GM19467 (cell line): Measurements from ENCODE around the gene DOCK4.

Experiments used
- ATAC-seq: cut with Tn5 transposase; IDR thresholded peaks from one replicate; pipeline ENCODE4 v1.9.1; 2021; ENCODE audit warnings: mild to moderate bottlenecking, moderate library complexity; ENCODE audit not compliant: unreplicated experiment

DOCK4 gene

GRCh38 chr7:112215787-112216186, 9.6 kb upstream of the DOCK4 start:
- no peak for ATAC-seq

DNA sequence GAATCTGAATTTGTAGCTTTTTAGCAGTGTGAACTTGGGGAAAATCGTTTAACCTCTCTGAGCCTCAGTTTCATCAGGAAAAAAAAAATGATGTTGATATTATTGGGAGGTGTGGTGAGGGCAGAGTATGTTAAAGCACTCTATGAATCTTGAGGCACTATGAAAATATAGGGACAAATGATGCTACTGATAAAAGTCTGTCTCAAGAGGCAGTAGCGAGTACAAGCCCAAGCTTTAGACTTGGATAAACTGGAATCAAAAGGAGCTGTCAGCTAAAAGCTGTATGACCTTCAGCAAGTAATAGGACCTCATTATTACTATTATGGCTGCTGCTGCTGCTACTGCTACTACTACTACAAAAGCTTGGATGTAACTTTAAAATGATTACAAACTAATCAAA, 8.7 kb upstream of the DOCK4 start:
- ATAC-seq, result no peak

DNA sequence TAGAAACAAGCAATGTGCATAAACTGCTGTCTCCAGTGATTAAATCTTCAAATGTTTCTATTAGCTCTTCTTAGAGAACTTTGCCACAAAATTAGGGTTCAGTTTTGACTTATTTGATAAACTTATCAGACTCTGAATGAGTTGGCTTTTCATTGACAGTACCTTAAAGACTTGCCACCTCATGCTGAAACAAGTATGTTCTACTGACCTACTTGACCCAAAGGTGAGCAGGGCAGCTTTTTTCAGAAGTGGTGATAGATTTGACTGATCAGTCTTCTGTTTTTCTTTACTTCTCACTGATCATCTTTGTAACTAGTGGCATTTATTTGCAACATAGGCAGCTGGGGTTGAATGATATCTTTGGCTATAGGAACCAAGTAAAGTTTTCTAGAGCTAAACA, 8.1 kb upstream of the DOCK4 start:
- ATAC-seq, result no peak

- no peak for ATAC-seq
These were observed 7.5 kb upstream of the DOCK4 start for GRCh38 chr7:112213735-112214134.

- ATAC-seq, result no peak
These were observed 6.4 kb upstream of the DOCK4 start for GRCh38 chr7:112212571-112212970.

GRCh38 chr7:112211348-112211907, 5.2 kb upstream of the DOCK4 start:
- no peak for ATAC-seq

DNA sequence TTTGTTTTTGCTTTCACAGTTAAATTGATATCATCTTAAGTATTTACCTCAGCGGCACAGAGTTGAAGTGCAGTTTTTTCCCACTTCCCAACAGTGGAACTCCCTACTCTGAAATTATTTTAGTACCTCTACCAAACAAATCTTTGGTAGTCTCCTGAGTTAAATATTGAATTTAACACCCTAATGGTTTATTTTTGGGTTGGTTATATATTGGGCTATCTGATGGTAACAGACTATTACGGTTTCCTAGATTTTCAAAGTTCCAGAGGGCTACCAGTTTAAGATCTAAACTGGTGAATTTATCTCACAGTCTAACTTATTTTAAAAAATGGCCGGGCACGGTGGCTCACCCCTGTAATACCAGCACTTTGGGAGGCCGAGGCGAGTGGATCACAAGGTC, 1.6 kb upstream of the DOCK4 start:
- ATAC-seq, result no peak

DNA sequence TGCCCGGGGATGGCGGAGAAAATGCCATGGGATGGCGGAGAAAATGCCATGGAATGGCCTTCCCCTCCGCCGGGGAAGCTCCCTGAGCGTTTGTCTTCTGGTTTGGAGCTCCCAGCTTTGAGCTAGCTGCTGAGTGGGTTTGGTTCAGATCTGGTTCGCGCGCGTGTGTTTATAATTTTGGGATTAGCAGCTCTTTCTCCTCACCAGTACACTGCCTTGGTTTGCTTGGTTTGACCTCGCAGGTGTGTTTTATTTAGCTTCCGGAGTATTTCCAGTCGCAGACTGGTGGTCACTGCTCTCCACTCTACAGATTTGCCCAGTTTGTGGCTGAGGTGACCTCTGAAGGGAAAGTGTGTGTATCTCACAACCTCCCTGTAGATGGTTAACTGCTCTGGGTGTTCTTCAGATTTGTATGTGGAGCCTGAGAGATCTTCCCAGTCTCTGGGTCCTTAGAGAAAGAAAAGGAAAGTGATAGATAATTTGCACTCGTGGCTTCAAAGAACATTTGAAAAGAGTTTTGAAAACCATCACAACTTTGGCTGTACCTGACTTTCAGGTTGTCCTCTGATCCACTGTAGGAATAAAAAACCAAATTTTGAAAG, 893 bp upstream of the DOCK4 start:
- no peak for ATAC-seq

DNA sequence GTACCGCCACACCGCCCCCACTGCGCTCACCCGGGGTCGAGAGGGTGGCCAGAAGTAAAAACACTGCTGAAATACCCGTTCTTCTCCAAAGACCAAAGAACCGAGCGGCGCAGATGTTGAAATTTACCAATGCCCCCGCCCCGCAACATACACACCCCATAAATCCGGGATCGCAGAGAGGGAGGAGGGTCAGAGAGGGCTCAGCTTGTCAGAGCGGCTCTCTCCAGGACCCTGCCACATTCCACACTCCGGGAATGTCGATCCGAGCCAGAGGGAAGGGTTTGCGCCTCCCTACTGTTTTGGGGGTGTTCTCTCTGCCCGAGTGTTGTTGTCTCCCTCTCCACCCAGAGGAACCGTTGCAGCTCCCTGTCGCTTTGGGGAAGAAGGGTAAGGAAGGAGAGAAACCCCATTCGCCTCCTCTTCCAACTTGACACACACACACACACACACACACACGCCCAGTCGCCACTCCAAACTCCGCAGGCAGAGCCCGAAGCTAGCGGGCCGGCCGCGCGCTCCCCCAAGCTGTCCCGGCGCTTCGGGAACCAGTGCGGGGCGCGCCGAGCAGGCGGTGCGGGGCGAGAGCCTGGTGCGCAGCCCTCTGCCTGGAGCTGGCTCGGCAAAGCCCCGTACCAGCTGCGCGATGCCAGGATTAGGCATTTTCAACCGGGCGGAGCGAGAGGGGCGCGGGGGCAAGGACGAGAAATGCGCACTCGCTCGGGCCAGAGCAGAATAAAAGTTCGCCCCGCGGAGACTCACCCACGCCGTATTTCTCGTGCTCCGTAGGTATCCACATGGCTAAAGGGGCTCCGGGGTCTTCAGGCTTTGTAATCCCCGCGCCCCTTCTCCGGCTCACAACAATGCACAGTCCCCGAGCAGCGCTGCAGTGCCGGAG, 609 bp downstream of the DOCK4 start:
- ATAC-seq, result peak; percentile 7

GRCh38 chr7:112204499-112205342, 1.5 kb downstream of the DOCK4 start:
- no peak for ATAC-seq

- no peak for ATAC-seq
These were observed 2.8 kb downstream of the DOCK4 start for GRCh38 chr7:112203365-112203739.

DNA sequence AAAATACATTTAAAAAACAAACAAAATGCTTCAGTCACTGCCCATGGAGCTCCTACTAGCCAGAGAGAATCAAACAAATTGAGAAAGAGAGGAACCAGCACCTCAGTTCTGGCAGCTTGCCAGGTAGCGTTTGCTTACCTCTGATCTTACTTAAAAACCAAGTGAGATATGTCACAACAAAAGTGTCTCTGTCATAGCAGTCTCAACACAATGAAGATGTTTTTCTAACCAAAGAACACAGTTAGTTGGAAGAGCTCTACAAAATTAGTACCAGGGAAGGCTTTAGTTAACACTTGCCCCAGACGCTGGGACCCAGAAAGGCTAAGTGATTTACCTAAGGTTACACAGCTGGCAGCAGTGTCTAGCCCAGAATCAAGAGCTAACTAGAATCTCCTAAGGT, 3.4 kb downstream of the DOCK4 start:
- no peak for ATAC-seq

- ATAC-seq, result no peak
These were observed 4.4 kb downstream of the DOCK4 start for GRCh38 chr7:112201839-112202238.

DNA sequence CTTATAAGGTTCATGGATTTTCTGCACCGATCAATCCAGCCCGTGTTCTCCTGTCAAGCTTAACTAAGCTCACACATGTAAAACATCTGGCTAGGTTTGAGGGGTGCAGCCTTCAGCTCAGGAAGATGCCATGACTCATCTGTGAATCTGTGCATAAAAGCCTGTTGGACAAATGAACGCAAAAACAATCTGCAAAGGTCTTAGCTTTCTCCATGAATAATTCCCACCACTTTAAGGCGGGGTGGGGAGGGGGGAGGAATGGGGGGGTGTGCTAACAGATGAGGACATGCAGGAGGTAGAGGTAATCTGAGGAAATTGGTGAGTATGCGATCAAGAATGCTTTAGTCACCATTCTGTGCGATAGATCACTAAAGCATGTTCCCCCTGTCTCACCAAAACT, 4.8 kb downstream of the DOCK4 start:
- ATAC-seq, result no peak

GRCh38 chr7:112199672-112200071, 6.5 kb downstream of the DOCK4 start:
- no peak for ATAC-seq

DNA sequence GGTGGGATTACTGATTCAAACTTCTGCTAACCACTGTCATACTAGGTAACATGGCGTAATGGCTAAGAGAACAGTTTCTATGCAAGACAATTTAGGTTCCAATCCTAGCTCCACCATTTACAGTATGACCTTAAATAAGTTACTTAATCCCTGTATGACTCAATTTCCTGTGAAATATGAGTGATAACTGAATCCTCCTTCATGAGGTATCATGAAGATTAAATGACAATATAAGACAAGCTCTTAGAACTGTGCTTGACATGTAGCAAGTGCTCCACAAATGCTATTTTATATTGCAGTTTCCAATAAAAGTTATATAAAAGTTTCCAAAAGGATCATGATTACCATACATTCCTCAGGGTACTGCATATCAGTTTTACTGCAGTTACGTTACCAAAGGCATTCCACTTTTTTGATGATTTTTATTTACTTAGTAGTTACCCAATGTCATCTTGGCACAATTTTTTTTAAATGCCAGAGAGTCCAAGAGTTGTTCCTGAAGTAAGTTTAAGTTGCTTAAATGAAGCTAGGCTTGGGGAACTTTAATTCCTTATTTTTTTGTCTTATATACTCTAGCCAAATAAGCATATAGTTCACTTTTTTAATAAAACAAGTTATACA, 7.1 kb downstream of the DOCK4 start:
- no peak for ATAC-seq

- ATAC-seq, result no peak
These were observed 8.9 kb downstream of the DOCK4 start for GRCh38 chr7:112197322-112197721.

DNA sequence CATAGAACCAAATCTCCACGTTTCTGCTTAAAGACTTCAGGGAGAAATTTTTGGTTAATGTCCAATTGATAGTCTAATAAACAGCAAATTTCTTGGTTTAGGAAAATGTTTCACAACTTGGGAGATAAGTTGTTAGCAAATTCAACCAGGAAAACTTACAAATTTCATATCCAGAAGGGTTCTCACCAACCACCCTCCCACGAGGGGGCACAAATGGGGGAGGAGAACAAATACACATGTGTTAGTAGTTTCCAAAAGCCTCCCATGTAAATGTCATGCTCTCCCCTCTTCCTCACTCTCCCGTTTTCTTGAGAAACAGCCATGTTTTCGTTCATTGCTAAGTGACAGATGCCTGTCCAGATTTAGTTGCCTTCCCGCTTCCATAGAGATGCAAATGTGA, 10.5 kb downstream of the DOCK4 start:
- no peak for ATAC-seq

- ATAC-seq, result no peak
These were observed 12.2 kb downstream of the DOCK4 start for GRCh38 chr7:112193915-112194502.
